HEK293T (cell line): Measurements from ENCODE around the gene NXF2.

Source experiments
- HDGF ChIP-seq: fragments of 450-650 bp; IDR thresholded peaks from 2 replicates; pipeline ENCODE4 v1.6.1; 2017; ENCODE audit warnings: antibody characterized with exemption, borderline replicate concordance
- SUZ12 ChIP-seq: fragments of 450-650 bp; IDR thresholded peaks from 2 replicates; pipeline ENCODE4 v1.6.1; 2016; ENCODE audit warnings: mild to moderate bottlenecking

DNA sequence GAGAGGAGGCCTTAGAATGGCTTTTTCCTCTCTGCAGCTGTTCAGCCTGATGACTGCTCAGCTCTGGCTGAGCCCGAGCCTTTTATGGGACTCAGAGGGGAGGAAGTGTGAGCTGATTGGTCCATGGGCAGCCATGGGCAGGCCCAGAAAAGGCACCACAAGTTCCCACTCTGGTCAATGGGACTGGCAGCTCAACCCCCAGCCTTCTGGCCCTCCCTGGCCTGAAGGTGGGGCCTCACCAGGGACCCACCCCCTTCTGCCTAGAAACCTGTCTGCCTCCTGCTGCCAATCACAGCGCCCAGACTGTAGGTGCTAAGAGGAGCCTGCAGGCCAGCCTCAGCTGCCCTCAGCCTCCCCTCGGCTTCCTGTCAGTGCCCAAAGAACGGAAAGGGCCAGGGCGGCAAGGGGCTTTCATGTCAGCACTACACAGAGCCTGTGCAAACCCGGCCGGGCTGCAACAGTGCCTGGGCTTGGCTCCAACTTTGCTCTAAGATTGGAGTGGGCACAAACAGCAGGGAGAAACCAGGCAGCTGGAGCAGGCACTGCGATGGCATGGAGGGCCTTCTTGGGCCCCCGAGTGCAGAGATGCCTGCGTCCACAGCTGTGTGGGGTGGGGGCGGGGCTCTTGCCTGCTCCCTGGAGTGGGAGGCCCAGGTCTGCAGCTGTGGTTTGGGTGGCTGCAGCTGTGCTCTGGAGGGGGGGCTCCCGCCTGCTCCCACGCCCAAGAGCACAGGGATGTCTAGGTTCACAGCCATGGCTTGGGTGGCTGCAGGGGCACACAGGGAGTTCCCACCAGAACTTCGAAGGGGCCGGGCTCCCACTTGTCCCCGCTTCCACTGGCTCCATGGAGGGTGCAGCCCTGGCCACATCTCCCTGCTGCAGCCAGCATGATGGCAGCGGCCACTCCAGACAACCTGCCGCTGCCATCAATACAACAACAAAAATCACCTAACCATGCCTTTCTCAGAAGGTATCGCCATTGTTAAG, 92.6 kb downstream of the NXF2 start:
- TF ChIP-seq HDGF = no peak
- no peak for TF ChIP-seq SUZ12
